Midbrain (tissue), 1 donor: ENCODE measurements around the gene TET2.

Experiments
- DNase-seq: peaks from one replicate; lab custom pipeline; 2025; lab: John Stamatoyannopoulos, UW

TET2 gene

DNA sequence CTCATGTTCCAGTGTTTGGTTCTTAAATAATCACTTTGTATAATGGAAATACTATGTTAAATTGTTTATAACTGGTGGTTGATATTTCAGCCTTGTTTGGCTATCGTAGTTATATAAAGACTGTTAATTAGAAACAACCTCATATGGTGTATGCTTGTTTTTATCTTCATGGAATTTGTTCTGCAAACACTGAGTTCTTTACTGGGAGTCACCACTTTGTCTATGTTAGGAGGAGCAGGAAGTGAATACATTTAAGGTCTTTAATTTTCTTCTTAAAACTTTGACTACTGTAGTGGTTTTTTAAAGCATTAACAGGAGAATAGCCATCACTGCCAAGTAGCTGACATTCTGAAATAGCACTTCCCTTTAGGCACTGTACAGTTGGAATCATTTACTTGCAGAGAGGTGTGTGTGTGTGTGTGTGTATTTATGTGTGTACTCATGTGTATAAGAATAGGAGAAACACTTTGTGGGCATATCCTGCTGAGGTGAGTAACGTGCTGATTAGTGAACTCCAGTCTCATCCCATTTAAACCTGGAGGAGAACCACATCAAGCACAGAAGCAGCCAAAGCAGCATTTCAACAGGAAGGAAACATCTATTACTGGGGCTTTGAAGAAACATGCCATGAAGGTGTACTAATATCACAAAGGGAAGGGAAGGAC lies 37.8 kb downstream of the TET2 start:
- DNase-seq, result no peak

DNA sequence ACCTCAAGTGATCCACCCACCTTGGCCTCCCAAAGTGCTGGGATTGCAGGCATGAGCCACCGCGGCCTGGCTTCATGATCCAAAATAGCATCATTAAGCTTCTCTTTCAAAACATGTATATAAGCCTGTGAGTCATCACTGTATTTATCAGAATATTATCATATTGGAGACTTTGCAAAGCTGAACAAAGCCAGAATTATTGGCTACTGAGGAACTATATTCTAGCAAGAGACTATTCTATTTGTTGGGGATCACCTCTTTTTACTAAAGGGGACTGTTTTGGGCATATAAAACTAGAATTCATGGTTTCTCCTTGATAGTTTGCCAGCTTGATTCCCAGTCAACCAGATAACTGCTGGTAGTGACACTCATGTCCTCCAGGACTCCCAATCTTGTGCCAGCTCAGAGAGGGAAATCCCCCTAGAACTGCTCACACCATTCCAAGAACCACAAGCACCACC lies 40.1 kb downstream of the TET2 start:
- DNase-seq, result no peak

DNA sequence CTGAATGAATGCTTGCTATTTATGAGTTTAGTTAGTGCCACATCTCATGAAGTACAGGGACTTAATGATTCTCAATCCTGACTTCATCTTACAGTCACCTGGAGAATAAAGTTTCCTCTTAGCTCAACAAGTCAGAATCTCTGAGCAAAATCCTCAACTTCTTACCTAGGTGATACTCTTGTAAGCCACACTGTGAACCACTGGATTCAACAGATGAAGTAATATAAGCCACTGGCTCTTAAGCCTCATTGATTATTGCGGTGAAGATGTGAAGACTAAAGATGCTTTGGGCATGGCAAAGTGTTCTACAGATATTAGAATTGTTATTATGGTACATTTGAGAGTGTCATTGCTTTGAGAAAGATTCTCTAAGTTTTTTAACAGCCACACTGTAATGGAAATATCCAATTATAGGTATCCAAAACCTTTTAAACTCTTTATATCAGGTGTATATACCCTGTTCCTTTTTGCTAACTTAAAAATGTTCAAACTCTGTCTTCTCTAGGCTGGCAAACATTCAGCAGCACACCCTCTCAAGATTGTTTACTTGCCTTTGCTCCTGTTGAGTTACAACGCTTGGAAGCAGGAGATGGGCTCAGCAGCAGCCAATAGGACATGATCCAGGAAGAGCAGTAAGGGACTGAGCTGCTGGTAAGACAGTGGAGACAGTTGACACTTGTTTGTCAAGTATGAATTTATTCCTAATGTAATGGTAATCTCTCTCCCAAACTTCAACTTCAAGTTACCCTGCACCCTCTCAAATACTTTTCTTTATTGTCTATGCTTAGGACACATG lies 43.4 kb downstream of the TET2 start:
- DNase-seq, result no peak

DNA sequence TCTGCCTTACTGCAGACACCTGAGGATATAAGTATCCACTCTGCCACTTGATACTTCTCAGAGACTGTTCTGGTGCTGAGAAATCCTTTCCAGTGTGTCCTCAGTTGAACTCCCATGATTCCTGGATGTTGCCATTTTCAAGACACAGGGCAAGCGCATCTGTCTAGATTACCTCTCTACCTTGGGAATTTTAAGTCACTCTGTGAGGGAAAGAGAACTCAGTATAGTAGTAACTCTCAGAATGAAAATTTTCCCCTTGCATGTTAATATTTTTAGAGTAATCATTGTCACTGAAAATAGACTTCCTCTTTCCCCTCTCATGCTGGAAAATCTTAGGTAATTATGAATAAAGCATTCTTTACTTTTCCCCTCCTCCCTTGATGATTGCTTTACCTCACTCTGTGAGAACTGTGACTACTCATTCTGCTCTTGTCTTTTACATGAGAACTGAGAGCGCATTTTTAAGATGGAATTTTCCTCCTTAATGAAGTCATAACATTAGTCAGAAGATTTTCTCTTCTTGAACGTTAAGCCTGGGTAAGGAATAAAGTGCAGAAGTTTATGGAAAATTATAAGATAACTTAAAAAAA lies 45.0 kb downstream of the TET2 start:
- no peak for DNase-seq

DNA sequence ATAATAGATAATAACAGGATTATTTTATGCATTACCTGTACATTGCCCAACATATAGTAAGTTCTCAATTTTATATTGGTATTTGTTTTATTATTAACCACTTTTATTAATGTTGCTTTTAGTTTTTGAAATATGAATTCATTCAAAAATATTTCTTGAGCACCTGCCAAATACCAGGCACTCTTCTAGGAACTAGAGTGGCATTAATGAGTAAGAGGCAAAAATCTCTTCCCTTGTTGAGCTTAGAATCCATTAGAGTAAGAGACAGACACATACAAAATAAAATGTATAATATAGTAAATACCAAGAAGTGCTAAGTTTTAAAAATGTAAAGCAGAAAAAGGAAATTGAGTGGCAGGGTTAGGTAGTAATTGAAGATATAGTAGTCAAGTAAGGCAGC lies 45.8 kb downstream of the TET2 start:
- no peak for DNase-seq

DNA sequence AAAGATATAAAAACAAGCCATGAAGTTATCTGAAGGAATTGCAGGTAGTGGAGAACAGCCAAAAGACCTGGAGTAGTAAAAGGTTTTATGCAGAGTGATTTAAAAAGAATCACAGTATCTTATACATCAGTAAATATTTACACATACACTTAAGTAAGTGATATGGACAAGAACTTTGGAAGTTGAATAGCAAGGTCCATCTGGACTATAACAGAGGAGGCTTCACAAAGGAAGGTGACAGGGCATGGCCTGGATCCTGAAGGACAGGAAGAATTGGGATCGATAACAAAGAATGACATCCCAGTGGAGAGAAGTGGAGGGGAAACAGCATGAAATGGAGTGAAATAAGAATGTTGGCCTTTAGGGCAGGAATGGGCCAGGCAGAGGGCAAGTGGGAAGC lies 46.2 kb downstream of the TET2 start:
- no peak for DNase-seq

DNA sequence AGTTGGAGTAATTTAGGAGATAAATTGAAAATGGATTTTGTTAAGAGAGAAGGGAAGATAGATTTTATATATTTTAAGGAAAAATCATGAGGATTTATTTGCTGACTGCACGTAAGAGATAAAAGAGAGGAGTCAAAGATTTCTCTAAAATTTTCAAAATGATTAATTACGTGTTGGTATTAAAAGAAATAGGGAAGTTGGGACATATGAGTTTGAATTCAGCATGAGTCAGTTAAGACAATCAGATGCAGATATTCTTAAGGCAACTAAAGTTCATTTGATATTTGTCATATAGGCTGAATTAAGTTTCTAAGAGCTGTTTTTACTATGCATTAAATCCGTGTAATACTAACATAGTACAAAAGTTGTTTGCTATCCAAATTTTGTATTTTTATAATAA lies 46.9 kb downstream of the TET2 start:
- no peak for DNase-seq

DNA sequence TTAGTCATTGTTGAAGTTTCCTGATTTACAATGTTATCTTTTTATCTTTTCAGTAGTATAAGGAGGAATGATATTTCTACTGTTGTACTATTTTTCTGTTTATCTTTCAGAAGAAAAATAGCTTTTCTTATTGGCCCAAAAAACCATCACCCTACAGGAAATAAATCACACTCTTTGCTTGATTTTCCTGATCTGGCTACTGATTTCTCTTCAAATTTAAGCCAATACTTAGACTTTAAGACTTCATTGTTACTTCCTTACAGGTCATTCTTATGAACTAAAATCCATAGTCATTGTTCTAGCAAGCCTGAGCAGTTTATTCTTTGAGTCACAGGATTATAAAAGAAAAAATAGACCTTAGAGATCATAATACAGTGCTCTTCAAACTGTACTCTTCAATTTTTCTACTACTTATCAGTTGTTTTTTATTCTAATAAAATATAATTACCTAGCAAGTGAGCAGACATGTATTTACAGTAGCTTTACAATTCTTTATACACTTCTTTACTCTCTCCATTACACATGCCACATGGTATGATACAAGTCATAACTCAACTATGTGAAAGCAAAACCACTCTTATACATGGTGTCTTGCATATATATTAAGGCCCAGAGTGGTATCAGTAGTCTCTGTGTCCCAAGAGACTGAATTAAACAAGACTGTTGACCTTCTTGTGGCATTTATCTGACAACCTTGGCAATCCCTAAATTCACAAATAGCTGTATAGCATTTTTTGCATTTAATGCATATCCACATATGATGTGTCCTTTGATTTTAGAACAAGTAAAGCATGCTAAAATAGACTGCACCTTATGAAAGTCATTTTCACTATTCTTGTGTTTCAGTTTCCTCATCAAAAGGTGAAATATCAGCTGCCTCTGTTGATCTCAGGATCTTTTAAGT lies 47.9 kb downstream of the TET2 start:
- DNase-seq, result no peak

DNA sequence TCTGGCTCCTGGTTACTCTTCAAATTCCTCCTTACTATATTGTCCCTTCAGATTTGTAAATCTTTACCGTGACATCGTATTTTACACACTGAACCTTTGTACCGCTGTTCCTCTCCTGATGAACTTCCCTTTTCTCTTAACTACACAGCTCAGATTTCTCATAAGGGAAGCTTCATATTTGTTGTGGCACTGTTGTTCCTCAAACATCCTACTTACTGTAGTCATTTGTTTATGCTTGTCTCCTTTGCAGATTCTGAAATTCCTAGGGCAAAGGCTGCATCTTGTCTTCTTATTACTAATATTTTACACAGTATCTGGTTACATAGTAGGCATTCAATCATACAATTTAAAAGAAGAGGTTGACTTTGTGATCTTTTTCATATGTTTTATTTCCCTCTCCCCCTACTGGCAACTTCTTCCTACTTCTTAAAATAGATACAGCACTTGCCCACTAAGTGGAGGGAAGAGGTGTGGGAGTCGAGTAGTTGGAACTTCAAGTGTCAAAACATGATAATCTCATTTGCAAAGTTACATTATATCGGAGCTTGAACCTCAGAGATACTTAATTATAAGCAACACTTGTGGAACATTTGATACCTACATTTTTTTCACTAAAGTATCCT lies 50.0 kb downstream of the TET2 start:
- DNase-seq, result no peak

DNA sequence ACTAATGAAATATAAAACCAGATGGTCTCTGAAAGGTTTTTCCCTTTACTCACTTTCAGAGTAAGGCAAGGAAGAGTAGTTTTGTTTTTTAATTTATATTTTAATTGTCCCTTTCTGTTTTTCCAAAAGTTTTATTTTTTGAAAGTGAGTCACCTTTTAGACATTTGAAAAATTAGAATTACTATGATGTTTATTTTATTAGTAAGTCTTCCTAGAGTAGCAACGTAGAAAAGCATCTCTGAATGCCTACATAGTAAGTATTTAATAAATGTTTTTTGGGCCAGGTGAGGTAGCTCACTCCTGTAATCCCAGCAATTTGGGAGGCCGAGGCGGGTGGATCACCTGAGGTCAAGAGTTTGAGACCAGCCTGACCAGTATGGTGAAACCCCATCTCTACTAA lies 51.1 kb downstream of the TET2 start:
- no peak for DNase-seq

DNA sequence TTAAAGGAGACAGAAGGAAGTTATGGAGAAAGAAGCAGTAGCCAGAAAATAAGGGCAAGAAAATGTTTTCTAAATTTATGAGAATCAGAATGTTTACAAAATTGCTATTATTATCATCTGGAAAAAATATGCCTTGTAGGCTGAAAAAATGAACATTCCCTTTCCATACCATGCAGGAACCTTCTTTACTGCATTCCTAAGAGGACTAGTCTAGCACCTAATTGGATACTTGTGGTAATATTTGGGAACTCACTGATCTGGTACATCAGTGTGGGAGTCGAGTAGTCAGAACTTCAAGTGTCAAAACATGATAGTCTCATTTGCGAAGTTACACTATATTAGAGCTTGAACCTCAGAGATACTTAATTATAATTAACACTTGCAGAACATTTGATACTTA lies 51.9 kb downstream of the TET2 start:
- DNase-seq, result no peak

DNA sequence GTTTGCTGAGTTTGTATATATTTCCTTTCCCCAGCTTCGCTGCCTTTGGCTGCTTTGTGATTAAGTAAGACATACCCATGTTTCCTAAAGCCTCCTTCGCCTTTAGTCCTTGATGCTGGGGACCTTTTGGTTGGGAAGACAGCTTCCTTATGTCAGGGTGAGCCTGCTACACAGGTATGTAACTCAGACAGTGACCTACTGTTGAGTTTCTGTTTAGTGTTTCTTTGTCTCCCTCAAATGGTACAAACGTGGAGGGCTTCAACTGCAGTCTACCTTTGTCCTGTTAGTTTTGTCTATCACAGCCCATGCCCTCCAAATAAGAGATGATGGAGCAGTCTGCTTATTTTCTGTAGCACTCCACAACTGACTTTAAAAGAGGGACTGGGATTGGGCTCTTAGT lies 59.5 kb downstream of the TET2 start:
- no peak for DNase-seq

DNA sequence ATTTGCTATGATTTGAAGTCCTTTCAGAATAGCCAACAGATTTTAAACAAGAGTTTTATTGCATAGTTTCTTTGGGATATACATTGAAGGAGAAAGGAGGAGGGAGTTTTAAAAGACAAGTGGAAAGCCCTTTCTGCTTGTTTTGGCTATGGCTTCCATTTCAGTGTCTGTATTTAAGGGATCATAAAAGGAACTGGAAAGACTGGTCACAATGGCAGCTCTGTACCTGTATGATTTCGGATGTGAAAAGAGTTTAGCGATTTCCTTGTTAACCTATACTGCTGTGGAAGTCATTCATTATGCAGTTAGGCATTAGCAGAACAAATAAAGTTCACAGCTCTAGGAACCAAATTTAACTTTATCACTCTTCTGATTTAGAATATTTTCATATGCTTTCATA lies 60.7 kb downstream of the TET2 start:
- DNase-seq, result no peak

DNA sequence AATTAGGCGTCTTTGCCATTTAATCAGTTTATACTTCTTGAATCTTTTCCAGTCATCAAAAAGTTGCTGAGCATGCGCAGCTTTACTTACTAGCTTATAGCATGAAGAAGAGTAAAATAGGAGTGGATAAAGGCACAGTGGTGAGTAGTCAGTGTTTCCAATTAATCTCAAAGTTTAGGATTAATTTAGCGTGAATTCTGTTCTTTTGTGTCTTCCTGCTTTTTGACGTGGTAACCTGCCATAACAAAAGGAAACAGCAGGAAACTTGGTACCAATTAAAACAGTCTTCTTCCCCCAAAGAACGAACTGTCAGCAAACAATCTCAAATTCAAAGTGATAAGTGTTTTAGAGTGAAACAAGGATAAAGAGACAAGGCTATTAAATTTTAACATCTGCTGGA lies 61.9 kb downstream of the TET2 start:
- DNase-seq, result no peak

DNA sequence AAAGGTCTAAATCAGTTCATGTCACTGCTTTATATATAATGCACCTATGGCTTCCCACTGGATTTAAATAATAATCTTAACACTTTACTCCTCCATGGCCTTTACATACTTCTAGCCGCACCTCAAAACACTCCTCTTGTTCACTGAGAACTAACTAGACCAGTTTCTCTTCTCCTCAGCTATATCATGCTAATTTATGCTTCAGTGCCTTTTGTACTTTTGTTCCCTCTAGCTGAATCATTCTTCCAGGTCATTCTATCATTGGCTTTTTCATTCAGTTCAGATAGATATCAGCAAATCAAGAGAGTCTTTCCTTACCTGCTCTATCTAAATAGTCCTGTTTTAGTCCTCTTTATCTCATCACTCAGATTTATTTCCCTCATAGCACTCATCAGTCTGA lies 64.2 kb downstream of the TET2 start:
- no peak for DNase-seq

DNA sequence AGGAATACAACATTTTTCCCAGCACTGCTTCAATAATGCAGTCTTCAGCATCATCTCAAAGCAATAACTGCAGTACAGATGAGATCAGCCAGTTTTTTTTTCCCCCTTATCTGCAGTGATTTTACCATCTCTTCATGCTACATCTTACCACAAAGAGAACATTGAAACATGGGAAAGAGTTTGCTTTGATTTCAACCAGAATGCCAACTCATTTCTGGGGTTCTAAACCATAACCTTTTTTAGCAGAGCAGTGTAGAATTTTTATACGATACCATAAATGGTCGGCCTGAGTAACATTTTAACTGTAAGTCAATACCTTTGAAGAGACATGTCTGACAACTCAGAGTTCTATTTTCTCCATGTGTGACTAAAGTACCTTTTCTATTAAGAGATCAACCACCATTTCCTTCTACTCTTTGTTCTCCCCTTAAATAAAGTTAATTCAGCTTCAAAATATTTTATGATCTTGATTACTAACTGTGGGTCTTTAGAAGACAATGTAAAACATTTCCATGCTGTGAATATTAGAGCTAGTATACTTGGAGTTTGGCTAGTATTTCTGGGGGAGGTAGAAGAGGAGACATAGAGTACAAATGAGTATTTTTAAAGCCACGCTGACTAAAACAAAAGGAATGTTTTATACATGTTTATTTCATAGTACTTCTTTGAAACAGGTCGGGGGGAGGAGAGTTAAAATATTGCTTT lies 69.1 kb downstream of the TET2 start:
- DNase-seq, result no peak

DNA sequence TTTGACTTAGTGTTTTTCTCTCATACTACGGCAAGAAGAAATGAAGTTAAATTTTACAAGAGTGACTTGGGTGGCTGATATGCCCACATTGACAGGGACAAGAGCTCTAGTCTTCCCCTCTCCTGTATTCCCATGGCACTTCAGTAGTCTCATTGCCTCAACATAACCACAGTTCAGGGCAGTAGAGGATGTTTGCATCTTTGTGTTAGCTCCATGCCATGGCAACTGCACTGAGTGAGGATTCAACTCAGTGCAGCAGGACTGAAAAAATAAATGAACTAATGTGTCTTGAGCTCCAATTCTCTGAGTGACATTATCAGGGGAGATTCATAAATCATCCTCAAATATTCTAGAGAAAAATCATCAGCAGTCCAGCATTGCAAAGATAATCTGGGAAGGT lies 78.8 kb downstream of the TET2 start:
- DNase-seq, result no peak

DNA sequence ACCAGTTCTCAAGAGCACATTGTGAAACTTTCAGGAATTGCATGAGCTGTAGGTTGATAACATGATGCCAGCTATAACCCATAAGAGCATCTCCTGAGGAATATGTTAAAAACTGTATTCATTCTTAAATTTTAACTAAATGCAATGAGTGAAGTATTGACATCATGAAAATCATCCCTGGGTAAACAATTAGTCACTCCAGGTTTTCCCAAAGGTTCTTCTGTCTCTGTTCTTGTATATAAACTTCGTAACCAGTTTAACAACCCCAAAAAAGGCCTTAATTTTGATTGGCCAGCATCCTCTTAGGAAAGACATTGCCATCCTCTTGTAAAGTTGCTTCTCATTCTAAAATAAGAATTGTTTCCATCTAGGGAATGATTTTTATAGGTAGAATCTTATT lies 80.4 kb downstream of the TET2 start:
- DNase-seq, result no peak

DNA sequence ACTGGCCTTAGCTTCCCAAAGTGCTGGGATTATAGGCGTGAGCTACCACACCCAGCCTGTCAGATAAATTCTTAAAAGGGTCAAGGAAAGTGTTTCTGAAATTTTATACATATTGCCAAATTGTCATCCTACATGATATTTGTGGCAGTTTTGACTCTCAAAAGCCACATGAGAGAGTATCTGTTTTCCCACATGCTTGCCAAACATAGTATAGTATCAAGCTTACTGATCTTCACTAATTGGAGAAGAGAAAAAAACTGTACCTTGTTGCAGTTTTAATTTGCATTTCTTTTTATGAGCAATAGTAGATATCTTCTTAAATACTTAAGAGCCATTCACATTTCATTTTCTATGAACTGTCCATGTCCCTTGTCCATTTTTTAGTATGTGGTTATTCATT lies 83.6 kb downstream of the TET2 start:
- no peak for DNase-seq

DNA sequence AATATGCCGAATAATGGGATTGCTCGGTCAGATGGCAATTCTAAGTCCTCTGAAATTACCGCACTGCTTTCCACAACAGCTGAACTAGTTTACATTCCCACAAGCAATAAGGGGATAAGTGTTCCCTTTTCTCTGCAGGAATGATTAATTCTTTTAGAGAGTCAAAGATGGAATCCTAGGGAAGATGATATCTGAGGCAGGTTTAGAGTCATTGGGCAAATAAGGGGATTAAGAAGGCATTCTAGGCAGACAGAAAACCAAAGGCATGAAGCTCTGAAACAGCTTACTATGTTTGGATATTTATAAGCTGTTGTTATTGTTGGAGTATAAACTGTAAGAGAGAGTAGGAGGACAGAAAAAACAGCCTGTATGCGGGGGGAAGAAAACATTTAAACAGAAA lies 85.7 kb downstream of the TET2 start:
- DNase-seq, result no peak

DNA sequence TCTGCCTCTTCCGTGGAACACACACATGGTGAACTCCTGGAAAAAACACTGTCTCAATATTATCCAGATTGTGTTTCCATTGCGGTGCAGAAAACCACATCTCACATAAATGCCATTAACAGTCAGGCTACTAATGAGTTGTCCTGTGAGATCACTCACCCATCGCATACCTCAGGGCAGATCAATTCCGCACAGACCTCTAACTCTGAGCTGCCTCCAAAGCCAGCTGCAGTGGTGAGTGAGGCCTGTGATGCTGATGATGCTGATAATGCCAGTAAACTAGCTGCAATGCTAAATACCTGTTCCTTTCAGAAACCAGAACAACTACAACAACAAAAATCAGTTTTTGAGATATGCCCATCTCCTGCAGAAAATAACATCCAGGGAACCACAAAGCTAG lies 87.9 kb downstream of the TET2 start:
- no peak for DNase-seq
